HG02884 (cell line): ENCODE data around the gene OSBPL10.

Experiments
- ATAC-seq: cut with Tn5 transposase; IDR thresholded peaks from one replicate; pipeline ENCODE4 v1.9.1; 2021; ENCODE audit warnings: mild to moderate bottlenecking, moderate library complexity; ENCODE audit not compliant: unreplicated experiment

OSBPL10 gene

DNA sequence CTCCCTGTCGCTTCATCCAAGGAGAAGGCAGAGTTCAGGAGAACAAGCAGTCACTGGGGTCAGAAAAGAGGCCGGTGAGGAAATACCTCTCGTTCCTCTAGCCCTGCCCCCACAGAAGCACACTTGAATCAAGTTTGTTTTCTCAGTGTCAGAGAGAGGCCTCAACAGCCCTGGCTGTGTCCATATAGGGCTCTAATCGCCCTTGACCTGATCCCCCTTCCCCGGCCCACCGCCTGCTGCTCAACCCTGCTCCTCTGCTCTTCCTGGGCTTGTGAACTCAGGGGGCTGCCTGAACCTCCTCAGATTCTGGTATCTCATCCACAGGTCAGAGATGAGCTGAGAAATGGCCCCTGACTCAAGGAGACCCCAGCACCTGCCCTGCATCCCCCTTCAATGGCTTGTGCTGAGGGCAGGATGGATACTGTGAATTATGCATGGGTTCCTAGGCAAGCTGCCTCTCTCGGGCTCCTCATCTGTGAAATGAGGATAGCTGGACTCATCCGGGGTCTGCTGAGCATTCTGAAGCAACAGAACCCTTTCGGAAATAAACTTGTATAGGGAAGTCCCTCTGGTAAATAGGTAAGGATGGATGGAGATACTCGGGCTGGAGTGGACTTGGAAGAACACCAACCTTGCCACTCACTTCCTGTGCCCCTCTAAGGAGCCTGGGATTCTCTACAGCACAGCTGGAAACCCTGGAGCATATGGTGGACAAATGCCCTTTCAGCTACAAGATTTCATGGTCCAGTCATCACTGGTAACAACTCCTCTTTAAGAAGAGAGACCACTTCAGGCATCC lies 300.8 kb downstream of the OSBPL10 start:
- no peak for ATAC-seq

DNA sequence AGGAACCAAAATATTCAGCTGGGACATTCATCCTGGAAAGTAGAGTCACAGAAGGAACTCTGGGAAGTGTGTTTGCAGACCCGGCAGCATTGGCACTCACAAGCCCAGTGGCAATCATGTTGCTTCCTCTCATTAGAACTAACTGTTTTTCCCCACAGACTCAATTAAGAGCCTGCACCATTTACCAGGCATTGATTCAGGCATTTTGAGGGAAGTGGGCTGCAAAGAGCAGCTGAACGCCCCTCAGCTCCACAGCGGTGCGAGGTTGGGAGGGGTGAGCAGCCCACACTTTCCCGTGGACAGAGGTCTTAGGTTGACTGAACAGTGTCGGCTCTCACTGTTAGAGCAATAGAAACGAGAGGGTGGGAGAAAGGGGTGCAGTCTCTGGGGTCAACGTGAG lies 304.5 kb downstream of the OSBPL10 start:
- no peak for ATAC-seq

DNA sequence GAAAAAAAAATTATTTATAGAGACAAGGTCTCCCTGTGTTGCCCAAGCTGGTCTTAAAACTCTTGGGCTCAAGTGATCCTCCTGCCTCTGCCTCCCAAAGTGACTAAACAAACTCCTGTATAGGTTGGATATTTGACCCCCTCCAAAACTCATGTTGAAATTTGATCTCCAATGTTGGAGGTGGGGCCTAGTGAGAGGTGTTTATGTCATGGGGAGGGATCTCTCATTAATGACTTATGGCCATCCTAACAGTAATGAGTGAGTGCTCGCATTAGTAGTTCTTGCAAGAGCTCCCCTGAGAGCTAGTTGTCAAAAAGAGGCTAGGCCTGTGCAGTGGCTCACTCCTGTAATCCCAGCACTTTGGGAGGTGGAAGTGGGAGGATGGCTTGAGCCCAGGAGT lies 307.1 kb downstream of the OSBPL10 start:
- no peak for ATAC-seq

DNA sequence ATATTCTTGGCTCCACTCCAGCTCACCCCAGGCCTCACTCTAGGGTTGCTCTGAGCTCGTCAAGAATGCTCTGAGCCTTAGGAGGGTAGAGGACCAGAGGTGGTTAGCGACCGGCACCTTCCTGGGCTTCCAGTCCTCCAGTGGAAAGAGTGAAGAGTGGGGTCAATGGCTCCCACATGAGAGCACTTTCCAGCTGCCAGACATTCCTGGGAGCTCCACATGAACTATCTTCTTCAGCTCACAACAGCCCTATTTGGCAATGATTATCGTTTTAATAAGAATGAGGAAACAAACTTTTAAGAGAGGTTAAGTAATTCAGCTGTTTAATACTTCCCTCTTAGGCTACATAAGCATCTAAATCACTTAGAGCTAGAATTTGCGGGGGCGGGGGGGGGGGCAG lies 309.1 kb downstream of the OSBPL10 start:
- ATAC-seq = no peak

DNA sequence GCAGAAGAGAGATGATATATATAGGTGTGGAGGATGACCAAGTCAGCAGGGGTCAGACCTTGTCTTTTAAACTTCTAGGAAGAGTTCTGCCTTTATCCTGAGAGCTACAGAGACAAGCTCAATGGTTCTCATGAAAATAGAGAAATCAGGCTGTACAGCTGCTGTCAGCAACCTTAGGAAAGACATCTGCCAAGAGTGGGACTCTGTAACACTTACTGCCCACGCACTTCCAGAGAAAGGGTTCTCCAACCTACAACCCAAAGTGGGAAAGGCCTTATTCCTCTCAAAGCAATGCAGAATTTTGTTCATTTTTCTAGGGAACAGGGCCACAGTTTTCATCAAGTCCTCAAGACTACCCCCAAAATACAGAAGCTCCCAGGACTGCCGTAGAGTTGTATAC lies 309.6 kb downstream of the OSBPL10 start:
- no peak for ATAC-seq

DNA sequence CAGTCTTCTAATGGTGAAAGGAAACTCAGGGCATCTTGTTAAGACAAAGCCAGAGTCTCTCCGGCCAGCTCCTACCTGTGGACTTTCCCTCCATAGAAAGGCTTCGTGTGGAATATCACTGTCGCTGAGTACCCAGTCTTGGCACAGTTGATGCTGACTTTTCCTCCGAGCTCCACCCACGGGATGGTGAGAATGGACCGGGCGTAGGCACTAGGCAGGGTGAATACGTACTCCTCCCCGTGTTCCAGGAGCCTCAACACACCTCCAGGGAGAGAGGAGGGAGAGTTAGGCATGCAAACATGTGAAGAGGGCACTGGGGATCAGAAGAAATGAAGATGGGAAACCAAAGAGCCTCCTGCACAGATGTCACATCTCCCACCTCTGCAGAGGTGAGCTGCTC lies 310.3 kb downstream of the OSBPL10 start:
- ATAC-seq = no peak

DNA sequence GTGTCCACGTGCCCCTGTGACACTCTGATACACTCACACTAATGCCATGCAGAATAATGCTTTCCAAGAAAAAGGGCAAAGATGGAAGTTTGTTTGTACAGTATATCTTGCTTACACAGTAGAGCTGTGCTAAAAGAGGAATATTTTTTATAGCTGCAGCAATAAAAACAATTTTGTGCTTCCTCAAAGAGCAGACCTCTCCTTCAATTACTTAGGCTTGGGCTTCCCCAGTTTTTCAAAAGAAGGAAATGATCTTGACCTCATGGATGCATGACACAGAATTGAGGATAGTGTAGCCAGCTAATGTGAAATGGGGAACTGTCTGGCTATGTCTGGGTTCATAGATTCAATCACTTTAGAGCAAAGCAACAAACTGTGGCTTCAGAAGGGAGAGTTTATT lies 310.9 kb downstream of the OSBPL10 start:
- ATAC-seq = no peak

DNA sequence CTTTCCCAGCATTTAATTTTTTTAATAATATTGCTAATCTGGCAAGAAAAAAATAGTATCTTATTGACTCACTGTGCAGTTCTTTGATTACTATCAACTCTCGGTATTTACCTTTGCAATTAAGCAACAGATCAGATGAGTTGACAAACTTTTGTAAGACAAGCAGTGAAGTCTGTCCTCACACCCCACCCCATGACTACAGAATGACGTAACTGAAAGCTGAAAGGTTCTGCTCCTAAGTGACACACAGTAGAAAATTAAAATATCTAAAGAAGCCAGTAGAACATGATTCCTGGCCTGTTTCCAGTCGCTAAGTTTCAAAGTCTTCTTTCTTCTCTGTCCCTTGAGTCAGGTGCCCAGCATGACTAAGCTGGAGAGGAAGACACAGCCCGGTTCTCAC lies 312.8 kb downstream of the OSBPL10 start:
- no peak for ATAC-seq

DNA sequence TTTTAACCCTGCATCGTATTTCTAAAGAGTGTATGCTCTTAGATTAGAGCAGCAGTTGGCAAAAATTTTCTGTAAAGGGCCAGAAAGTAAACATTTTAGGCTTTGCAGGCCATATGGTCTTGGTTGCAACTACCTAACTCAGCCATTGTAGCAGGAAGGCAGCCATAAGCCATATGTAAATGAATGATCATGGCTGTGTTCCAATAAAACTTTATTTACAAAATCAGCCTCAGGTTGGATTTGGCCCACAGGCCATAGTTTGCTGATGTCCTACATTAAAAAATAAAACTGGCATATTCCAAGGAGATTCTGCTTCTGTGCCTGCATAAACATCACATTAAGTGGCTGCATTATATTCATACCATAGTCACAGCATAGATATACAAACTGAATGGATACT lies 313.5 kb downstream of the OSBPL10 start:
- no peak for ATAC-seq

DNA sequence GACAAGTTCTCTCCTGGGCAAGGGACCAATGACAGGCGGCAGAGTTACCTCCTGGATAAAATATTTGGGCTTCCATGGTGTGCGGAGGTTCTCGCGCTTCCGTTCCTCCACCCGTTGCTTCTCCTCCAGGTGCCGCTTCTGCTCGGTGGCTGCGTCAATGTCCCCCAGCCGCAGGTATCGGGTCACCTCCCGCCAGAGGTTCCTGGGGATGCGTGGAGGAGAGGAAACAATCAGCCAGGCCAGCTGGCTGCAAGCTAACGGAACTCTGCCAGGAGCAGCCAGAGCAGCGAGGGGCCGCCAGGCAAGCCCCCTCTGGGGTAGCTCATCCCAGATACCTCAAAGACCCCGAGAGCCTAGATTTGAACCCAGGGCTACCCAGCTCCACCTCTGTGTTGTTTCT lies 317.0 kb downstream of the OSBPL10 start:
- no peak for ATAC-seq

DNA sequence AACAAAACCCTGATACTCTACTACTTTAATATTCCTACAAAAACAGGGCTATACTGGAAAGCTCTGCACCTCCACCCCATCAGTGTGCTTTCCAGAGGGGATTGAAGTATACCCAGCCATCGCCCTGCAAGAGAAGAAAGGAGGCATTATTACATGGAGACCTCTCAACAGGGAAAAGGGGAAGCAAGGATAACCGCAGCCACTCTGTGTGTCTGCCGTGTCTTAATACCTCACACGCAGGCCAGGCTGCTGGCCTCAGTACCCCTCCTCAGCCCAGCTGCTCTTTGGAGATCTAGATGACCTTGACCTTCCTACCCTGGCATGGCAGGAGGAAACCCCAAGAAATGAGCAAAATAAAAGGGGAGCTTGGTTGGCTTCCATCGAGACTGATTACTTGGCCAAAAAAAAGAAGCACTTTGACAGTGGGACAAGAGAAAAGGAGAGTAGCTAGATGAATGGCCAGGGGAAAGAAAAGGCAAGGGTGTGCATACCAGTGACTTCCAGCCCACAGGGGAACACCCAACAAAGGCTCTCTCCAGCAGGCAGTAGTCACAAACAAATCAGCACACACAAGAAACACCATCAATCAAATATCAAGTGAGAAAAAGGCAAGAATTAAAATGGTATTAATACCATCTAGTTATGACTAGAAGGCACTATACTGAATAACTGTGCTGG lies 318.9 kb downstream of the OSBPL10 start:
- ATAC-seq = no peak

DNA sequence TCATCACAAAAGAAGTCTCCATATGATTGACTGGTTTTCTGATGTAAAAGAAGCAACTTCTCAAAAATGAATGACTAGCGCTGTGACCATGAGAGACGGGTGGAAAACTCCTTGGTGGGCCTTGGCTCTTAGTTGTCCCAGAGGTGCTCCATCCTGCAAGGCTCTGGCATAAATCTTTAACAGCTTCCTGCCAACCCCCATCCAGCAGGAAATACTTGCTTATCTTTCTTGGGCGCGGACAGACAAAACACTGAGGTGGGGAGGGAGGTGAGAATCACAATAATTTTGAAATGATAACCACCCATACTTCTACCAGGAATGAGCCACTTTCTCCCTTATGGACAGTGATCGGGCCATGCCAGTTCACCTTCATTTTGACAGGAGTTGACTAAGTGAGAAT lies 319.8 kb downstream of the OSBPL10 start:
- no peak for ATAC-seq

DNA sequence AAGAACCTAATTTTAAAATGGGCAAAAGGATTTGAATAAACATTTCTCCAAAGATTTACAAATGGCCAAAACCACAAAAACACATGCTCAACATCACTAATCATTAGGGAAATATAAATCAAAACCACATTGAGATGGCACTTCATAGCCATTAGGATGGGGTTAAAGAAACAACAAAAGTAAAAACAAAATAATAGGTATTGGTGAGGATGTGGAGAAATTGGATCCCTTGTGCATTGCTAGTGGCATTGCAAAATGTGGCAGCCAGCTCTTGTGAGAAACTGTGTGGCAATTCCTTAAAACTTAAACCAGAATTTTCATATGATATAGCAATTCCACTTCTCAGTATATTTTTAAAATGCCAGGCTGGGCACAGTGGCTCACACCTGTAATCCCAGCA lies 321.8 kb downstream of the OSBPL10 start:
- ATAC-seq = no peak

DNA sequence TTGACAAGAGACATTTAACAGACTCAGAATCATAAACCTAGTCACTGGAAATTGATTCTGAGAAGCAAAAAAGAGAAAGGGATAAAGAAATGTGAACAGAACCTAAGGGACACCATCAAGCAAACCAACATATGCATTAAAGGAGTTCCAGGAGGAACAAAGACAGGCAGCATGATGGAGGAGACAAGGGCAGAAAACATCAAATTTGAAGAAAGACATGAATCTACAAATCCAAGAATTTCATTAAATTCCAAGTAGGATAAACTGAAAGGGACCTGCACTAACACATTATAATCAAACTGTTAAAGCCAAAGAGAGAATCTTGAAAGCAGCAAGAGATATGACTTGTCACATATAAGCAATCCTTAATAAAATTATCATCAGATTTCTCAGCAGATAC lies 326.1 kb downstream of the OSBPL10 start:
- ATAC-seq = no peak

DNA sequence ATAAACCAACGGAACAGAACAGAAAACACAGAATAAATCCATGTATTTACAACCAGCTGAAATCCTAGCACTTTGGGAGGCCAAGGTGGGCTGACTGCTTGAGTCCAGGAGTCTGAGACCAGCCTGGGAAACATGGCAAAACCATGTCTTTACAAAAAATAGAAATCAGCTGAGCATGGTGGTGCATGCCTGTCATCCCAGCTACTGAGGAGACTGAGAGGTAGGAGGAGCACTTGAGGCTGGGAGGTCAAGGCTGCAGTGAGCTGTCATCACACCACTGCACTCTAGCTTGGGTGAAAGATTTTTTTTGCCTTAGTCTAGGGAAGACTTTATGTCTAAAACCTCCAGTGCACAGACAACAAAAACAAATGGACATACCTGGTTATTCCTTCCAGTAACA lies 327.6 kb downstream of the OSBPL10 start:
- ATAC-seq = no peak

DNA sequence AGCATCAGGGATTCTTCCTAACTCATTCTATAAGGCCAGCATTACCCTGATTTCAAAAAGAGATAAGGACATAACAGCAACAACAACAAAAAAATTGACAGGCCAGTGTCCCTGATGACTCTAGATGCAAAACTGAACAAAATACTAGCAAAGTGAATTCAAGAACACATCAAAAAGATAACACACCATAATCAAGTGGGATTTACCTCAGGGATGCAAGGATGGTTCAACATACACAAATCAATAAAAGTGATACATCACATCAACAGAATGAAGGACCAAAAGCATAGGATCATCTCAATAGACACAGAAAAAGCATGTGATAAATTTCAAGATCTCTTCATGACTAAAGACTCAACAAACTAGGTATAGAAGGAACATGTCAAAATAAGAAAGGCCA lies 328.8 kb downstream of the OSBPL10 start:
- ATAC-seq = no peak

DNA sequence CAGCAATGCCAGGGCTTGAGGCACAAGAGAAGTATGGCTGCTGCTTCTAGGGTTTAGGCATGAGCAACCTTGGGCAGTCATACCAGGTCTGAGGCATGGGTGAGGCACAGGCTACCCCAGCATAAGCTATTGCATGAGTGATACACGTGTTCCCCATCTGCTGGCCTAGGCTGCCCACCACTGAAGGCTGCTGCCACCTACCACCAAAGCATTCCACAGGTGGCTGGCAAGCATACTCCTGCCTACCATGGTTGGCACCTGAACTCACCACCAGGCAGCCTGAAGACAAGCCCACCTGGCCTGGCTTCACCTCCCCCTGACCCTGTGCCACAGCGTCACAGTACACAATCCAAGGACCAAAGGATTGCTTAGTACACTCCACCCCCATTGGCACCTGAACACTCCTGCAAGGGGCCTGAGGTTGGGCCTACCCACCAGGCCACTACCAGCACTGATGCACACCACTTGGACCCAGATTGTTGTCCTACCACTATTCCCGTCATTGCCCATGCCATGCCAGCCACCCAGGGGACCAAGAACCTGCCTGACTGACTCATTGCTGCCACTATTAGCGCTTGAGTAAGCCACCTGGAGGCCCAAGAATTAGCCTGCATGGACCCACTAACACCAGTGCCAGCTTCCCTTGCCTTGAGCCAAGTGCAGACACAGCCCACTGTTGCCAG lies 332.6 kb downstream of the OSBPL10 start:
- ATAC-seq = no peak

DNA sequence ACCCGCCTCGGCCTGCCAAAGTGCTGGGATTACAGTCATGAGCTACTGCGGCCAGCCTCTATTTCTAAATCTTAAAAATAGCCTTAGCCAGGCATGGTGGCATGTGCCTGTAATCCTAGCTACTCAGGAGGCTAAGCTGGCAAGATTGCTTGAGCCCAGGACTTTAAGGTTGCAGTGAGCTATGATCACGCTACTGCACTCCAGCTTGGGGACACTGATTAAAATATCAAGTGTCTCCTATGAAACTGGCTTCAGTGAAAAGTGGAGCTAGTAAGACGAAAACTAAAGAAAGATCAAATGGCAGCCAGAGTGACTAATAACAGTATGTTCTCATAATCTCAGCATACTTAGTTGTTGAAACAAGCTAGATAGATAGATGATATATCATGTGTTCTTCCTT lies 335.8 kb downstream of the OSBPL10 start:
- no peak for ATAC-seq

DNA sequence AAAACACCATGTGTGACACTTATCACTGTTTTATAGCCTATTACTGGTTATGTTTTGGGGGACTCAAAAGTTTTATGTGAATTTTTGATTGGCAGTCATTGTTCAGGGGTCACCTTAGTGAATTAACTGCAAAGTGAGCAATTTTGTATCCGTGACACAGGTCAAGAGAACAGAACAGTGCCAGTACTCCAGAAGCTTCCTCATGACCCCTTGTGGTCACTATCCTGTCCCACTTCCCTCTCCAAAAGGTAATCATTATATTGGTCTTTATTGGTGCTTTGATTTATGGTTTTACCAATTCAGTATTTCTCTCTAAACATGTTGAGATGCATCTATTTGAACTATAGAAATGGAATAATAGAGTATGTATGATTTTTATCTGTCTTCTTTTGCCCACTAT lies 341.2 kb downstream of the OSBPL10 start:
- no peak for ATAC-seq

DNA sequence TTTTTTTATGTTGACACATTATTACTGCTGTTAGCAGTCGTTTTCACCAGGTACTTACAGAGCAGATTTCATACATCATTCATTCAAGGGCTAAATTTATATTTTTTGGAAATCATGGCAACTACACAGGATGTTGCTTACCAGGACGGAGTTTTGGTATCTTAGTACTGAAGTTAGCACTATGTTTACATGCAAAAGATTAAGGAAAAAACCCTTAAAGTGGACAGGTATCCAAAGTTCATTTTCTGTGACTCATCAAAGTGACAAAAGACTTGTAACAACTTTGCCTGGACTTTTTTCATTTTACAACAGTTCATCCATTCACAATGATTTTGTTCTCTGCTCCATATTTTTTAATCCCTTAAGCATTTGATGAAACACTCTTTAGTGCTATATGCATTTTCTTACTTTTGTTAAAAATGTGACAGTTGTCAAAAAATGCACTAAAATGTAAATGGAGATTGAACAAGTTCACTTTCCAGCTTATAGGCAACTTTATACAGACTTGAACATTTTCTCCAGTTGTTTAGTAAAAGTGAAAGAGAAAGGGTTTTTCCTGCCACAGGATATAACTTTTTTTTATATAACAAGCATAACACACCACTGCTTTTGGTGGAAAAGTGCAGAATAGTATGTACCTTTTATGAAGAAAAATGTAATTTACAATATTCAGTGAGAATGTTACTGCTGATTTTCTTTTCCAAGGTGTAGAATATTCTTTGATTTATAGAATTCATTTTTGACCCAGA lies 344.2 kb downstream of the OSBPL10 start:
- no peak for ATAC-seq

DNA sequence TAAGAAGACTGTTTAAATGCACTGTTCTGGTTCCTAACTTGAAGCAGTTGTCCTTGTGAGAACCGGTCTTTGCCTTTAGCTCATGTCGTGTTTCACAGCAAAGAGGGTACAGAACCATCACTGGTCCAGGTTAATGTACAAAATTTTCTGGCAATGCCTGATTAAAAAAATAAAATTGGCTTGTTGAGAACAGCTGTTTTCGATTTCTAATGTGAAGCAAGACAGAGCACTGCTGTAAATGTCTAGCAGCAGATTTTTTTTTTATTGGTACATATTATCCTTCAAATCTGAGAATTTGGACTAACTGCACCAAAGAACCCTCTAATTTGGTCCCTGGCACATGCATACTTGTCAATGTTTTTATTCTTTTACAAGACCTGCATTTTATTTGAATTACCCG lies 345.0 kb downstream of the OSBPL10 start:
- no peak for ATAC-seq
